H1 (cell line): Measurements from ENCODE around the gene CFD. TPM values are rescaled to one million over a fixed set of nuclear protein-coding genes. Genes with fewer than 3 reads are reported as not detected.

Source experiments
- CTCF ChIA-PET: fragments of 300-600 bp; sonication (Branson Sonifier 250); formaldehyde crosslinking; loops from one replicate; lab custom pipeline; 2021; ENCODE audit not compliant: partially characterized antibody; lab: Charles Lee
- POLR2A ChIA-PET: fragments of 300-600 bp; sonication (Branson Sonifier 250); formaldehyde crosslinking; loops from one replicate; lab custom pipeline; 2021; ENCODE audit warnings: inconsistent platforms; ENCODE audit not compliant: partially characterized antibody; lab: Charles Lee
- DNase-seq, 2 experiments: peaks; one replicate each; pipeline versions ENCODE4 v3.0.0 to v3.0.0-alpha.2; 2010 to 2022; ENCODE audit warnings: low spot score in 2 of 2, low read depth in 1 of 2, mixed read lengths in 1 of 2
- FAIRE-seq: peaks from 2 replicates; lab custom pipeline; 2011; peaks lifted over from hg19 to GRCh38; lab: Jason Lieb, UNC
- H2AFZ ChIP-seq: 2 replicates; pipeline ENCODE4 v1.8.1; 2012; ENCODE audit warnings: low read length, inconsistent platforms
- H2AK5ac ChIP-seq: 2 replicates; pipeline ENCODE4 v1.6.1; 2013; ENCODE audit warnings: low read depth, low read length
- H2BK120ac ChIP-seq: replicated peaks from 2 replicates; pipeline ENCODE3; 2013; ENCODE audit warnings: low read depth, low read length, inconsistent platforms
- H2BK12ac ChIP-seq: 2 replicates; pipeline ENCODE4 v1.6.1; 2013; ENCODE audit warnings: low read depth, low read length
- H2BK15ac ChIP-seq: 2 replicates; pipeline ENCODE4 v1.6.1; 2013; ENCODE audit warnings: low read length
- H2BK20ac ChIP-seq: 2 replicates; pipeline ENCODE4 v1.6.1; 2013; ENCODE audit warnings: low read length
- H2BK5ac ChIP-seq: 2 replicates; pipeline ENCODE4 v1.6.1; 2013; ENCODE audit warnings: low read depth, low read length
- H3K14ac ChIP-seq: 2 replicates; pipeline ENCODE4 v1.6.1; 2013; ENCODE audit warnings: inconsistent platforms; ENCODE audit not compliant: insufficient read length
- H3K18ac ChIP-seq: 2 replicates; pipeline ENCODE4 v1.6.1; 2013; ENCODE audit warnings: low read length; ENCODE audit errors: extremely low read depth
- H3K23ac ChIP-seq: 2 replicates; pipeline ENCODE4 v1.6.1; 2013; ENCODE audit warnings: inconsistent platforms; ENCODE audit not compliant: insufficient read length
- H3K23me2 ChIP-seq: 2 replicates; pipeline ENCODE4 v1.6.1; 2013; ENCODE audit warnings: low read depth, low read length
- H3K27ac ChIP-seq: 2 replicates; pipeline ENCODE4 v1.6.1; 2011; ENCODE audit warnings: low read depth, low read length, inconsistent platforms
- H3K27me3 ChIP-seq, 4 experiments: replicated peaks in 1 of 4; 1 replicate in 1 of 4; 2 replicates in 3 of 4; pipeline versions ENCODE4 v1.6.1 to v1.8.1; 2011 to 2013; ENCODE audit warnings: low read length in 3 of 4, mild to moderate bottlenecking in 3 of 4, inconsistent platforms in 2 of 4, mixed read lengths in 2 of 4, moderate library complexity in 1 of 4; ENCODE audit not compliant: control insufficient read depth in 3 of 4, insufficient read depth in 3 of 4; ENCODE audit errors: extremely low read depth in 1 of 4
- H3K36me3 ChIP-seq, 4 experiments: 2 replicates each; pipeline versions ENCODE4 v1.6.1 to v1.8.1; 2011 to 2013; ENCODE audit warnings: mild to moderate bottlenecking in 4 of 4, low read length in 3 of 4, moderate library complexity in 2 of 4, control low read depth in 1 of 4, inconsistent platforms in 1 of 4; ENCODE audit not compliant: insufficient read depth in 4 of 4, control insufficient read depth in 2 of 4
- H3K4ac ChIP-seq: replicated peaks from 2 replicates; pipeline ENCODE3; 2013; ENCODE audit warnings: low read length, low read depth, mixed read lengths, inconsistent platforms; ENCODE audit not compliant: insufficient read length
- H3K4me1 ChIP-seq, 4 experiments: replicated peaks in 1 of 4; 1 replicate in 1 of 4; 2 replicates in 3 of 4; pipeline versions ENCODE4 v1.6.1 to v1.8.1; 2011 to 2013; ENCODE audit warnings: low read length in 3 of 4, inconsistent platforms in 2 of 4, mixed read lengths in 1 of 4; ENCODE audit not compliant: insufficient read depth in 4 of 4, control insufficient read depth in 3 of 4
- H3K4me2 ChIP-seq, 2 experiments: 2 replicates each; pipeline versions ENCODE4 v1.6.1 to v1.8.1; 2011 to 2013; ENCODE audit warnings: low read depth in 2 of 2, low read length in 2 of 2, control low read depth in 1 of 2, inconsistent platforms in 1 of 2, mild to moderate bottlenecking in 1 of 2; ENCODE audit not compliant: insufficient read depth in 1 of 2
- H3K4me3 ChIP-seq, 4 experiments: fragments of 200-600, 300-600 bp in 1 of 4; sonication (generic), shearing (Covaris generic), sonication (Bioruptor Twin) in 1 of 4; 2 replicates each; pipeline versions ENCODE4 v1.5.1 to v1.8.1; 2011 to 2016; ENCODE audit warnings: low read length in 4 of 4, low read depth in 3 of 4, control low read depth in 2 of 4, inconsistent platforms in 2 of 4, mild to moderate bottlenecking in 2 of 4, mixed read lengths in 1 of 4, moderate library complexity in 1 of 4; ENCODE audit not compliant: insufficient read depth in 2 of 4; ENCODE audit errors: extremely low read depth in 1 of 4
- H3K56ac ChIP-seq: replicated peaks from 2 replicates; pipeline ENCODE3; 2013; ENCODE audit warnings: low read depth, mild to moderate bottlenecking, mixed read lengths, low read length, inconsistent platforms; ENCODE audit not compliant: insufficient read length
- H3K79me1 ChIP-seq: 2 replicates; pipeline ENCODE4 v1.6.1; 2013; ENCODE audit warnings: low read depth, low read length, control low read depth
- H3K79me2 ChIP-seq, 2 experiments: 2 replicates each; pipeline versions ENCODE4 v1.6.1 to v1.8.1; 2012 to 2013; ENCODE audit warnings: low read length in 2 of 2, mild to moderate bottlenecking in 2 of 2, inconsistent platforms in 1 of 2; ENCODE audit not compliant: insufficient read depth in 2 of 2, control insufficient read depth in 1 of 2
- H3K9ac ChIP-seq, 4 experiments: replicated peaks in 1 of 4; 1 replicate in 1 of 4; 2 replicates in 3 of 4; pipeline versions ENCODE4 v1.6.1 to v1.8.1; 2011 to 2013; ENCODE audit warnings: low read depth in 3 of 4, low read length in 3 of 4, control low read depth in 2 of 4, mild to moderate bottlenecking in 2 of 4, moderate library complexity in 2 of 4, inconsistent platforms in 1 of 4; ENCODE audit errors: extremely low read depth in 1 of 4
- H3K9me3 ChIP-seq, 2 experiments: 2 replicates each; pipeline versions ENCODE4 v1.6.1 to v1.8.1; 2012 to 2013; ENCODE audit warnings: mild to moderate bottlenecking in 2 of 2, moderate library complexity in 2 of 2, control low read depth in 1 of 2, inconsistent platforms in 1 of 2, low read depth in 1 of 2, low read length in 1 of 2, mixed read lengths in 1 of 2; ENCODE audit not compliant: insufficient read depth in 2 of 2
- H4K20me1 ChIP-seq, 2 experiments: replicated peaks in 1 of 2; 2 replicates each; pipeline versions ENCODE3 to v1.8.1; 2011 to 2013; ENCODE audit warnings: inconsistent platforms in 2 of 2, low read length in 2 of 2, mild to moderate bottlenecking in 1 of 2; ENCODE audit not compliant: insufficient read depth in 2 of 2, control insufficient read depth in 1 of 2
- H4K5ac ChIP-seq: 2 replicates; pipeline ENCODE4 v1.6.1; 2013; ENCODE audit warnings: low read length, low read depth, mixed read lengths, inconsistent platforms; ENCODE audit not compliant: insufficient read length
- H4K8ac ChIP-seq: 2 replicates; pipeline ENCODE4 v1.8.0; 2013; ENCODE audit warnings: mild to moderate bottlenecking, moderate library complexity, low read length, inconsistent platforms; ENCODE audit not compliant: insufficient read depth; ENCODE audit errors: extremely low read depth
- H4K91ac ChIP-seq: replicated peaks from 2 replicates; pipeline ENCODE3; 2013; ENCODE audit warnings: low read length, mixed read lengths, inconsistent platforms; ENCODE audit not compliant: insufficient read length
- BRCA1 ChIP-seq: IDR thresholded peaks from 2 replicates; pipeline ENCODE4 v1.6.1; 2012; ENCODE audit warnings: low read depth, low read length, improper control_type of control experiment
- CTCF ChIP-seq, 3 experiments: IDR thresholded peaks; 1 replicate in 2 of 3; 2 replicates in 1 of 3; pipeline versions ENCODE4 v1.5.1 to v1.6.1; 2011; ENCODE audit warnings: low read length in 3 of 3, mild to moderate bottlenecking in 3 of 3, inconsistent platforms in 2 of 3, low read depth in 1 of 3, moderate library complexity in 1 of 3; ENCODE audit not compliant: insufficient read depth in 1 of 3; ENCODE audit errors: control extremely low read depth in 1 of 3
- POLR2A ChIP-seq, 2 experiments: IDR thresholded peaks; 1 replicate in 1 of 2; 2 replicates in 1 of 2; pipeline ENCODE4 v1.6.1; 2011; ENCODE audit warnings: low read depth in 2 of 2, low read length in 2 of 2, mild to moderate bottlenecking in 2 of 2; ENCODE audit errors: control extremely low read depth in 1 of 2
- RNF2 ChIP-seq: fragments of 200-900, 300-1000 bp; sonication (generic); IDR thresholded peaks from 2 replicates; pipeline ENCODE4 v1.7.1; 2016; ENCODE audit warnings: borderline replicate concordance, low read depth, mild to moderate bottlenecking, antibody characterized with exemption, low read length; ENCODE audit not compliant: poor library complexity, severe bottlenecking; ENCODE audit errors: missing control alignments
- SIX5 ChIP-seq: IDR thresholded peaks from 2 replicates; pipeline ENCODE4 v1.6.1; 2011; ENCODE audit warnings: mild to moderate bottlenecking, low read depth, low read length
- SP2 ChIP-seq: IDR thresholded peaks from 2 replicates; pipeline ENCODE4 v1.6.1; 2012; ENCODE audit warnings: mild to moderate bottlenecking, low read length, inconsistent platforms
- TAF7 ChIP-seq: optimal IDR thresholded peaks from 2 replicates; pipeline ENCODE3; 2011; ENCODE audit warnings: low read depth, mild to moderate bottlenecking, inconsistent platforms, low read length, moderate library complexity, borderline replicate concordance
- WGBS, 2 experiments: shearing (Covaris generic) in 1 of 2; methylation state at CpG; one replicate each; pipeline versions ENCODE4 v1.1.6 to v1.1.7; 2013 to 2015; ENCODE audit warnings: low lambda C conversion rate in 2 of 2, mixed read lengths in 2 of 2, inconsistent platforms in 1 of 2, low coverage in 1 of 2, missing lambda C conversion rate in 1 of 2; ENCODE audit not compliant: insufficient replicate concordance in 2 of 2, insufficient coverage in 1 of 2, insufficient read length in 1 of 2; ENCODE audit errors: extremely low coverage in 1 of 2, missing lambda C conversion rate in 1 of 2; 5-methylcytosine and 5-hydroxymethylcytosine counted together
- polyA plus RNA-seq, 7 experiments: library from polyadenylated mRNA; depleted of rRNA in 3 of 7; stranded (reverse) in 5 of 7; unstranded in 2 of 7; fragments of >200 nt in 5 of 7; fragments of 200-250 nt in 2 of 7; gene quantifications; 1 replicate in 5 of 7; 2 replicates in 1 of 7; 4 replicates in 1 of 7; pipeline versions ENCODE4 v1.2.1 to v1.2.3, GENCODE V29; 2011 to 2013; ENCODE audit warnings: missing spikeins in 2 of 7, mixed read lengths in 2 of 7
- total RNA-seq: library from RNA; stranded (reverse); fragmentation: NEBNext Ultra II Directional; extraction: Animal tissue kit (Norgen Biotek cat#: 25700); gene quantifications from 2 replicates; pipeline ENCODE4 v1.2.1, GENCODE V29; 2021

CFD gene
- total and polyA plus RNA-seq, 2 of the 8 experiments (the other 6 are each of a cell fraction or from before 2014, with no cell fraction given) = 1.7 to 2.8 TPM

DNA sequence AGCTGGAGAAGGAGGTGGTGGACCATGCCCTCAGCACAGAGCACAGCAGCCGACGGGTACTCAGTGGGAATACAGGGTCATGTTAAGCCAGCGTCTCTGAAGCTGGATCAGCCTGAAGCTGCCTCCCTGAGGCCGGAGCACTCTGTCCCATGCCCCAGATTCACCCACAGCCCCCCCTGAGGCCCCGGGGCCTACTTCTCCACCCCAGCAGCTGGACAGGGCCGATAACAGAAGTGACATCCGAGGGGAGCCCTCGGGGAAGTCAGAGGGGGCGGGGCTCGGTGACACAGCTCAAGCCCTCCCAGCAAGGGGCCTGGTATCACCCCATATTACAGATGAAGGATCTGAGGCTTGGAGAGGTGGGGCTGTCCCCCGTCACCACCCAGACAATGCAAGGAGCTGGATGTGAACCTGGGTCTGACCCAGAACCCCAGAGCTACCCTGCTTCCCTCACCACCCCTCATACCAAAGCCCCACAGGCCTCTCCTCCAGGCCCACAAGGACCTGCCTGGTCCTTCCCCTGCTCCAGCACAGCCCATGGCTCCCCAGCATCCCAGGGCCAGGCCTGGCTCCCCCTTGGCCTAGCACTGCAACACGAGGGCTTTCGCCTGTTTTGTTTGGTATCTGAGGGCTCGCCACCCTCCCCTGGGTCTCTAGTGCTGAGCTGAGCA, 47.9 kb downstream of the CFD start:
- H3K36me3 ChIP-seq = peaks cover 0 to 3% (median 0%) of the 10 kb centered on the region in 4 experiments; a peak in 1 of 8 replicates
- H2AK5ac ChIP-seq = no peak overlapping the region
- DNase-seq (no peak), FAIRE-seq (no peak)
- 91% methylated on average over 13 of the region's 14 CpGs; no CpG with 5 or more reads in 1 of the 2 experiments for whole genome bisulfite sequencing, 2 experiments
- no peak overlapping the region for H2BK12ac ChIP-seq
- no peak overlapping the region for H4K8ac ChIP-seq
- H3K27ac ChIP-seq = no peak overlapping the region
- no peak overlapping the region for H2BK15ac ChIP-seq
- TF ChIP-seq TAF7 (no peak), SIX5 (no peak), RNF2 (no peak), SP2 (no peak), CTCF (IDR thresholded peaks at IDR 0.05; ENCODE audit: control extremely low read depth in 1 of 3, insufficient read depth in 1 of 3, low read depth in 1 of 3, low read length in 3 of 3) (no peak), POLR2A (IDR thresholded peaks at IDR 0.05; ENCODE audit: control extremely low read depth in 1 of 2, low read depth in 2 of 2, low read length in 2 of 2) (no peak), BRCA1 (no peak)
- H3K9me3 ChIP-seq = no peaks in the 10 kb centered on the region
- no peak overlapping the region for H3K4ac ChIP-seq
- no peak overlapping the region for H3K4me2 ChIP-seq
- H2BK5ac ChIP-seq = no peak overlapping the region
- no peak overlapping the region for H2AFZ ChIP-seq
- H3K79me2 ChIP-seq = peaks cover 0 to 46% of the 10 kb centered on the region in 2 experiments
- H3K23ac ChIP-seq = no peak overlapping the region
- H3K4me3 ChIP-seq = no peak overlapping the region
- H3K27me3 ChIP-seq = no peaks in the 10 kb centered on the region
- no peak overlapping the region for H3K56ac ChIP-seq
- no peak overlapping the region for H3K14ac ChIP-seq
- H2BK120ac ChIP-seq = no peak overlapping the region
- POLR2A ChIA-PET = interaction anchor here (1.0 to 2.4 kb wide), 5 partner anchors 11 to 109 kb away, joined by 3 to 5 read pairs (median 4); partner anchors contain the start of genes MED16 and RNU6-9
- H2BK20ac ChIP-seq = no peak overlapping the region
- H3K23me2 ChIP-seq = no peaks in the 10 kb centered on the region
- H4K20me1 ChIP-seq = peaks cover 14 to 25% of the 10 kb centered on the region in 2 experiments
- no peak overlapping the region for H4K91ac ChIP-seq
- H3K9ac ChIP-seq = no peak overlapping the region
- peaks cover 12% of the 10 kb centered on the region for H3K79me1 ChIP-seq
- peaks cover 0 to 3% (median under 1%) of the 10 kb centered on the region in 4 experiments; a peak in 1 of 7 replicates for H3K4me1 ChIP-seq
- CTCF ChIA-PET = interaction anchor here (0.7 to 2.2 kb wide), 9 partner anchors 8 to 94 kb away, joined by 3 to 8 read pairs (median 4); partner anchors contain the start of genes MED16 and RNU6-9
- no peak overlapping the region for H3K18ac ChIP-seq
- no peak overlapping the region for H4K5ac ChIP-seq
